ENCODE measurements around the gene DLG1. TPM values are rescaled to one million over a fixed set of nuclear protein-coding genes. Genes with fewer than 3 reads are reported as not detected.

Gene DLG1
- total RNA-seq, 1 experiment from 2014 or later: 104 TPM

DNA sequence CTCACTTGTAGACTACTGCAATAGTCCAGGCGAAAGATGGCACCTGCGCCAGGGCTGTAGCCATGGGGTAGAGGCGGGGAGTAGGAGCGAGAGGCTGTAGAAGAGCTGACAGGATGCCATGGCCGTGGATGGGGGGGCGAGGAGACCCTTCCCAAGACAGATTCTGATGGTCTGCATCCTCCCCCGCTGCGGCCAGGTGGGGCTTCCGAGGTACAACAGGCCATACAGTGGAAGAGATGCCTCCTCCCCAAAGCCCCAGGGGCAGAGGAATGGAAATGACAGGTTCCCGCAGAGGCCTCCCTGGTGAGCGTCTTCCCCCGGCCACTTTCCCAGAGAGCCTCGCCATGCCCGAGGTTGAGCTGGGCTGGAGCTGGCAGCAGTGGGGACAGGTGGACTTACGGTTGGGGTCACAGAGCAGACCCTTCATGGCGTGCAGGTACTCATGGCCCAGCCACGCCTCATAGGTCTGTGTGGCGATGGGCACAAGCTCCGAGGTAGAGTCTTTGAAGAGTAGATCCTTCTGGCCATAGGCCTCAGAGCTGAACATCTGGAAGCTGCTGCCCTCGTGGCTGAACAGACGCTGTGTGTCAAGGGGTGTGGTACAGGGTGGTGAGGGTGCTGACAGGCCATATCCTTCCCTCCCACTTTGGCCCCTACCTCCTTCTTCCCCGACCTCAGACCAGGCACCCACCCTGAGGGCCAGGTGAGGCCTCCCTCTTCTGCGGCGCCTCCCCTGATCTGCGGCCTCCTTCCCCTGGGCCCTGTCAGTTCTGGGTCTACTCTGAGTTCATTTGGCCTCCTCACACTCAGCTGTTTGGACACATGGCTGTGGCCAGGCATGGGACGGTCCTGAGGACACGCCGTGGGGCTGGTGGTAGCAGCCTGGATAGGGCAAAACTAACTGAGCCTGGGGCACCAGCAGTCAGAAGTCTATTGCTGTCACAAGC, 282.3 kb downstream of the DLG1 start:
- DNase-seq (ENCODE audit: low read depth): no peak

DNA sequence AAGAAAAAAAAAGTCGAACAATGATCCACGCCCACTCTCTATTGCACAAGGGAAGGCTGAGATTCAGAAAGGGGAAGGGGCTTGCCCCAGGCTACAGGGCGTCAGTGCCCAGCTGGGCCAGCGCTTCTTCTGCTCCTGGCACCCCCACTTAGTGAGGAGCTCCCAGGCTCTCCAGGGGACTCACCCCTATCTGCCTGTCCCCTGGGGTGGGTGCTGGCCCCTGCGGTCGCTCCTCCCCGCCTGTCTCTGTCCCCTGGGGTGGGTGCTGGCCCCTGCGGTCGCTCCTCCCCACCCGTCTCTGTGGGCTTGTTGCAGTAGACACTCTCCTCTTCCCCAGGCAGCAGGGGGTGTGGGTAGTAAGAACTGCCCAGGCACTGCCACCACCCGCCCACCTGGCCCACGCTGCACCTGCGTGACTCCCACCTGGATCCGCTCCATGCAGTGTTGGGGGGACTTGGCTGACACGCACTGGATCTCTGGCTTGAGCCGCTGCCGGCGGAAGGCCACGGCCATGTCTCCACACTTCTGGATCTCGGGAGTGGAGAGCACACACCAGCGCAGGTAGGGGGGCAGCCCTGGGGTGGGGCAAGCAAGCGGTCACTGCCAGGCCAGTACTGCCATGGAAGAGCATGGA, 283.4 kb downstream of the DLG1 start:
- no peak for DNase-seq (ENCODE audit: low read depth)

DNA sequence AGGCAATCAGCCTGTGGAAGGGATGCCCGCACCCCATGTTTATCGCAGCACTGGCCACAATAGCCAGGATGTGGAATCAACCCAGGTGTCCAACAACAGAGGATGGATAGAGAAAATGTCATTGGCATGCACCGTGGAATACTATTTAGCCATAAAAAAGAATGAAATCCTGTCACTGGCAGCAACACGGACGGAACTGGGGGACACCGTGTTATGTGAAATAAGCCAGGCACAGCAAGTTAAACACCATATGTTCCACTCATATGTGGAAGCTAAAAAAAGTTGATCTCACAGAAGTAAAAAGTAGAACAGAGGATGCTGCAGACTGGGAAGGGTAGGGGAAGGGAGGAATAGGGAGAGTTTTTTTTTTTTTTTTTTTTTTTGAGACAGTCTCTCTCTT, 284.4 kb downstream of the DLG1 start:
- DNase-seq (ENCODE audit: low read depth): no peak

DNA sequence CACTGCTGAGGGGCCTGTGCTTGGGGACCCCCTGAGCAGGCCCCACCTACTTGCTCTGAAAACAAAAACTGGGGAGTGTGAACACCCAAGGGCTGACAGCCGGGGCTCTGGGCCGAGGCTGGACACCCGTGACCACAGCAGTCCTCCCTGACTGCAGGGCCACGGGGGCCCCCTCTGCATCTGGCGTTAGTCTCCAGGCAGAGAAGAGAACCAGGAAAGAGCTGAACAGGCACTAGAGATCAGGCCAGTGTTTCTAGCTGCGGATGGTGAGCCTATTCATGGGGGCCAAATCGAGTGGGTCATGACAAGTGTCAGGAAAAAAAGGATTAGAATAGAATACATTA, 285.9 kb downstream of the DLG1 start:
- no peak for DNase-seq (ENCODE audit: low read depth)

DNA sequence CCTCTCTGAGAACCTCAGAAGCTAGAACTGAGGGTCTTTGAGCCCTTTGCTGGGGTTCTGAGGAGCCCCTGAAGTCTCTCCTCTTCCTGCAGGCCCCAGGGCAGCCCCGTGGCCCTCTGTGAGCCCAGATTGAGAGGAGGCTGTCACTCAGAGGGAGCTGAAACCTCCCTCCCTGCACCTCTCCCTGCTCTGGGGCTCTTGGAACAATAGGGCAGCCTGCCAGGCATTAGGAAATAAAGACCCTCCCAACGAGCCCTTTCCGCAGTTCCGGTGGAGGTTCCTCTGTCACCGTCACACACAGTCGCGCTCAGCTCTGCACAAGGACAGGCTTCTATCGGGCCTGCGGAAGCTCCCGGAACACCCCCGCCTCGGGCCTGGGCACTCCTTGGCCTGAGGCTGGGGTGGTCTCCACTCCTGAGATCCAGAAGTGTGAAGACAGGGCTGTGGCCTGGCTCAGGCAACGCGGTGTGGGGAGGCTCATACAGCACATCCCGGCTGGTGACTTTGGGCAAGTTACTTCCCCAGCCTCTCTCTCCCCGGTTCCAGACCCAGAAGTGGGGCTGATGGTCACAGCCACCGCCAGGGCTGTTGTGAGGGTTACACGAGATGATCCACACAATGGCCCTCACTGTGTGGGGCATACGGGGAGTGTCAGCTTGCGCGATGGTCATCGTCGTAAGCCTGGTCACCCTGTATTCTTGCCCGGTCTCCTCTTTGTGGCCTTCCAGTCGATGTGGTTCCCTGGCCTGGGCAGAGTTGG, 286.5 kb downstream of the DLG1 start:
- DNase-seq (ENCODE audit: low read depth): no peak

DNA sequence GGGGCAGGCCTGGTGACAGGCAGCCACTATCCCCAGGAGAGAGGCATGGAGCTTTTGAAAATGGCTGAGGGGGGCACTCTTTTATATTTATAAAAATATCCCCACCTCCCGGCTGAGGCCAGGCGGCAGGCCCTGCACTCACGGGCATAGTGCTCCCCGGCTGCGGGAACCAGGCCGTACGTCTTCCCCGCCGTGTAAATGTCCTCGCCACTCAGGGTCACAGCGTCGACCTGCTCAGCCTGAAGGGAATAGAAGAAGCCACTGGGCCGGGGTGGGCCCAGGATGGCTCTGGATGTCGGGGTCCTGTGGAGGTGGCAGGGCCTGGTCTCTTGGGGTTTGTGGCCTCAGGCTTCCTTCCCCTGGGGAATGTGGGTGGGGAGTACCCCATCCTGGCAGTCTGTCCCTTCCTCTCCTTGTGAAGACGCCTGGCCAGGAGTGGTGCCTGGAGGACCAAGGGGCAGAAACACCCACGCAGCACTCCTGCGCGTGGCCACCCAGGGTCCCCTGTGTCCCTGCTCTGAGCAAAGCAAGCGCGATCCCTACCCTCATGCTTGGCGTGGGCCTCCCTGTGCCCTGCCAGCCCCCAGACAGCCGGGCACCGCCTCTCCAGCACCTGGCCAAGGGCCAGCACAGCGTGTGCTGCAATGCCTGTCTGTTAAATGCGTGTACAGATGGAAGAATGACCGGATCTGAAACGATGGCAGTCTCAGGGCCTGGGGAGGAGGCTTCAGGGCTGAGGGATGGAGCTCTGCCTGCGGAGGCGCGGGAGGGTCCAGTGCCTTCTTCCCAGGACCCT, 287.7 kb downstream of the DLG1 start:
- no peak for DNase-seq (ENCODE audit: low read depth)

DNA sequence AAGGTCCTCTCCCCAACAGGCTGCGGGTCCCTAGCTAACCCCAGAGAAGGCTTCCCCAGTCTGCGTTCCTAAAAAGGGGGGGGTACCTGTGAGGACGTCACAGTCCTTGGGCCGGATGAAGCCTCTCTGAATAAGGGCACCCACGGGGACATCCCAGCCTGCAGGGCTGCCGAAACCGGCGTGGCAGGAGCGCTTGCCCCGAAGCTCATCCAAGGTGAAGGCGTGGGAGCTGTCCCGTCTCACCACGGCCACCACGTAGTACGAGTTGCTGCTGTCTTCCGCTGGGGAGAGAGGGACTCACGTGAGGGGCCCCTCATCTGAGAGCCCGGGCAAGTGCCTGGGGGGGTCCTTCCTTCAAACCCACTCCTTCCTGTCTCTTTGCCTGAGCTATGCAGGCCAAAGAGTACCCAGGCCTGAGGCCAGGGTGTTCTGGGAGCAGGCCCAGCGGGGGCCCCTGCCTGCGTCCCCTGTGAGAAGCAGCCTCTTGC, 288.8 kb downstream of the DLG1 start:
- DNase-seq (ENCODE audit: low read depth): no peak

DNA sequence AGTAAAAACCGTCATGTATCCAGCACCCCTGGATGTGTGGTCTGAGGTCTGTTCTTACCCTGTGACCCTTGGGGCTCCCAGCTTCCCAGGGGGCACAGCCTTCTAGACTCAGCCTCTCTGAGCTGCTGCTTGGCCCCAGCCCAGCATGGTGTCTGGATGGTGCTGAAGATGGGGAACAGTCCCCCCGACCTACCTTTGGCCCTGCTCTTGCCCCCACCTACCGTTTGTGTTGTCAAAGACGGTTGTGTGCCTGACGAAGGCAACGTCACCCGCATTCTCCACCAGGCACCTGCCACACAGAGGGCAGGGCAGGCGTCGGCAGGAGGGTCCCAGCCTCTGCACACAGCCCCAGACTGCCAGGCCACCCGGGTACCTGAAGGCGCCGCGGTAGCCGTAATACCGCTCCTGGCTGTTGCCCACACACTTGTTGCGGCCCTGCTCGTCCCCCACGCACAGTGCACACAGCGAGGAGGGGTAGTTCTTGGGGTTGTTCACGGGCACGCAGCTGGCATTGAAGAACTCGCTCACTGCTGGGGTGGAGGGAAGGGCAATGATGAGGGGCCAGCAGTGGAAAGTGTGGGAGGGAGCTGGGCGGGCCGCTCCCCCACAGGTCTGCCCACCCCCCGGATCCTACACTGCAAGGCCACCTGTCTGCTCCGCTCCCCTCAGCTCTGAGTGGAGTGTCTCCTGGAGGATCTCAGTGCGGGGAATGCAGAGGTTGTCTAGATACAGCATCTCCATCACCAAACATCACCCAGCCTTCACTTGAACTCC, 289.8 kb downstream of the DLG1 start:
- DNase-seq (ENCODE audit: low read depth): no peak

DNA sequence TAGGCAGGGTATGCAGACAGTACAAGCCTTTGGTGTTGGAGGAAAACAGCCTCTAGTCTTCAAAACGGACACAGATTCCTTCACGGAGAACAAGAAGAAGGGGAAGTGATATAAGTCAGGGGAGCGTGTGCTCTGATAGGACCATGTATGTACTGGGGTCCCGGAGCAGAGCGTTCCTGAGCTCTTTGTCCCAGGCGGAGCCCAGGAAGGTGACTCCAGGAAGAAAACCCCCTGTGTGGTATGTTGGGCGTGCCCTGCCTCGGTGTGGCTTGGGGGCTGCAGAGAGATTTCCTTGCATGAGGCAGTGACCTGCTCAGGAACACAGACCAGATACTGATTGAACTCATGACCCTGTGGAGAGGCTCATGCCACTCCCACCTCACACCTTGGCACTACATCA, 290.5 kb downstream of the DLG1 start:
- no peak for DNase-seq (ENCODE audit: low read depth)

DNA sequence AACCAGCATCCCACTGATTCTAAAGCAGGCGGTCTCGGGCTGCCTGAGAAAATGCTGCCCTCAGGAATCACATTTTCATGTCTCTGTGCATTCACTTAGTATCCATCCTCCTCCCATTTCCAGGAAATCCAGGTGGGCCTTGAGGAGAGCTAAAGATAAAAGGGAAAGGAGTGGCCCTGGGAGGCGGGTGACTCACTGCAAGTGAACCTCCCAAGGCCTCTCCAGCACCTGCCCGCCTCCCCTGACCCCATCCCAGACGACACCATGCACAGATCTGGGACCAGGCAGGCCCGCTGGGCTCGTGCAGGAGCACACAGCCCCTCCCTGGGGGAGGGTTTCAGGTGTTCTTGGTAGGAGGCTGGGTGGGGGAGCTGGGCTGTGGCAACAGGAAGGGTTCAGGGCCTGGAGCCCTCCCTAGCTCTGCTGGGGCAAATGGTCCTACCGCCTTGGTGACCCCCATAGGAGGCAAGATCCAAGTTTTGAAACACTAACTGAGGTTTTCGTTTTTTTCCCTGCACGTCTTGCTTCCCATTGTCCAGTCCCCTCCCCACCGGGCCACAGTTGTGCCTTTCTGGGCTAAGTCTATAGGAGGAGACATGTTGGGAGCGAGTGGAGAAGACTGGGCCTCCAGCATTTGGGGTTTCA, 291.0 kb downstream of the DLG1 start:
- no peak for DNase-seq (ENCODE audit: low read depth)

DNA sequence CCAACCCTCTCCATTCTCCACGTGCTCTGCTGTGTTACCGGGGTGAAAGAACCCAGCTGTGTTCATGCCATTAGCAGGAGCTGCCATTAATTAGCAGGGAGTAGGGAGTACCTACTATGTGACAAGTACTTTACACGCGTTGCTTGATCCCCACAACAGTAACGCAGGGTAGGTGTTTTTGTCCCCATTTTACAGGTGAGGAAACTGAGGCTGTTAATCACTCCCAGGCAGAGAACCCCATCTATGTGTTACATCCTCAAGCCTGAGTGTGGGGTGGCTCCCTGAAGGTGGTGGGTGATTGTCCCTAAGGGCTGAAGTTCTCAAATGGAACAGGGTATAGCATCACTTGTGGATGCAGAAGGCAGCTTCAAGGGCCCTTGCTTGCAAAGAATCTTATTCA, 291.6 kb downstream of the DLG1 start:
- no peak for DNase-seq (ENCODE audit: low read depth)

DNA sequence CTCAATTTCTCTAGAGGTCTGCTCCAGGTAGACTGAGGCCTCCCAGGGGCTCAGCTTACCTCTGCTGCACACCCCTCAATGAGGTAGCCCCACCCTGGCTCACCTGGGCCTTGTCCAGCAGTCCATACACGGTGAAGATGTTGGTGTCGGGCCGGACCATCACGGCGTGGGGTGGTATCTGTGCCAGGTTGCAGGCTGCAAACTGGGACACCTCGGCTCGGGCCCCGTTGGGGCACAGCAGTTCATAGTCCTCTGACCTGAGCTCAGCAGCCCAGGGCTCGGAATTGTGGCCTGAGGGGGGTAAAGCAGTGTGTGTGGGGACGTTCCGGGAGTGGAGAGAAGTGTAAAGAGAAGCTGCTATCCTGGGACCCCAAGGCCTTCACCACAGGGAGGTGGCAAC, 292.0 kb downstream of the DLG1 start:
- no peak for DNase-seq (ENCODE audit: low read depth)

DNA sequence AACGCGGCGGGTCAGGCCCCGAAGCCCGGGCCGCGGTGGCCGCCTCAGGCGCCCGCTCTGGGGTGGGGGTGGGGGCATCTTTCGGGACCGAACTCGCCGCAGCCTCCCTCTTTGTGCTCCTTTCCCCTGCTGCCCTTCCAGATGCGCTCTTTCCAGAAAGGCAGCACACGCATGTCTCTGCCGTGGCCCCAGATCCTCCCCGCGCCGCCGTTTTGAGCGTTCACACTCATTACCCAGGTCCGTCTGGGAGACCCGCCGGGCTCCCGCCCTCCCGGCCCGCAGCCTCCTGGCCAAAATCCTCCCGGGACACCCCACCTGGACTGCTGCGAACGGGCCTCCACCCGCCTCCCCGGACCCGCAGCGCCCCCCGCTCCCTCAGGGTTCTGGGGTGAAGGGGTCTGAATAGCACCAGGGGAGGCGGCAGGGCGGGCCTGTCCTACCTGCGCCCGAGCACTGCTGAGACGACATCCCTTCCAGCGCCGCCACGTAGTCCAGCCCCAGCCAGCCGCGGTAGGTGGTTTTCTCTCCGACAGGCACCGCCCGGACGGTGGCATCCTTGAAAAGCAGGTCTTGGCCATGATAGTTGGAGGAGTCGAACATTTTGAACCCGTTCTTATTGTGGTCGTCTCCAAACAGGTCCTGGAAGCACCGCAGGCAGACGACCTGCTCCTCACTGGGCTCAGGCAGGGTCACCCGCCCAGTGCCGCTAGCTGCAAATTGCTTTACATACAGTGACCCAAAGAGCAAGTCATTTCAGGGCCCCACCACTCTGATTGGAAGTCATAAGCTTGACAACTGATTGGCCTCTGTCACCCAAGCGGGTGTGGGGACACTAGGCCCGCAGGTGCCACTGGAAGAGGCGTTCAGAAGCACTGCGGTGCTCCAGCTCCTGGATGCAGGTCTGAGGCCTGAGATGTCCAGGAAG, 294.7 kb downstream of the DLG1 start:
- no peak for DNase-seq (ENCODE audit: low read depth)

DNA sequence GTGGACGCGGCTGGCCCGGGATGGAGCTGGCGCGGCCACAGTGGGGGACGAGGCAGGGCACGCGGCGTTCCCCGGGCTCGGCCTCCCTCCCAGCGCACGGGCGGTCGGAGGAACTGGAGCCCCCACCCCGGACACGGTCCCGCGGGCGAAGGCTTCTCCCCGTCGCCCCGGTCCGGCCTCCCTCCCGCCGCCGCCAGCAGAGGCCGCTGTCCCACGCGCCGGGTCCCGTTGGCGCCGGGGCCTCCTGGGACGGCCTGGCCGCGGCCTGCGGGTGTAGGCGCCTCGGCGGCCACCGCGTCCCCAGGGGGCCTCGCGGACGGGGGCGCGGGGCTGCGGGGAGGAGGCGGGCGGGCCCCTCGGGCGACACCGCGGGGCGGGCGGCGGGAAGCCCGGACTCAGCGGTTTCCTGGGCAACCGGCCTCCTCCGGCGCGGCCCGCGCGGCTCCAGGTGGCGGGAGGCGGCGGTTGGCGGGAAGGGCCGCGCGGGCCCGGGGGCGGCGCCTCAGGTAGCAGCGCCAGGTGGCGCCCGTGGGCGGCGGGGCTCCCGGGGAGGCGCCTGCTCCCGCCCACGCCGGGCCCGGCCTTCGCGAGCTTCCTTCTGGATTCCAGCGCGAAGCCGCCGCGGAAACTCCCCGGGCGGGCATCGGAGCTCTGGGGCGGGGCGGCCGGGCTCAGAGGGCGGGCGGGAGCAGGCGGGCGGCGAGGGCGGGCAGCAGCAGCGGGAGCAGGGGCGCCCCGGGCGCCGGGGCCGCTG, 295.5 kb downstream of the DLG1 start:
- peak; percentile 69 for DNase-seq (ENCODE audit: low read depth)

DNA sequence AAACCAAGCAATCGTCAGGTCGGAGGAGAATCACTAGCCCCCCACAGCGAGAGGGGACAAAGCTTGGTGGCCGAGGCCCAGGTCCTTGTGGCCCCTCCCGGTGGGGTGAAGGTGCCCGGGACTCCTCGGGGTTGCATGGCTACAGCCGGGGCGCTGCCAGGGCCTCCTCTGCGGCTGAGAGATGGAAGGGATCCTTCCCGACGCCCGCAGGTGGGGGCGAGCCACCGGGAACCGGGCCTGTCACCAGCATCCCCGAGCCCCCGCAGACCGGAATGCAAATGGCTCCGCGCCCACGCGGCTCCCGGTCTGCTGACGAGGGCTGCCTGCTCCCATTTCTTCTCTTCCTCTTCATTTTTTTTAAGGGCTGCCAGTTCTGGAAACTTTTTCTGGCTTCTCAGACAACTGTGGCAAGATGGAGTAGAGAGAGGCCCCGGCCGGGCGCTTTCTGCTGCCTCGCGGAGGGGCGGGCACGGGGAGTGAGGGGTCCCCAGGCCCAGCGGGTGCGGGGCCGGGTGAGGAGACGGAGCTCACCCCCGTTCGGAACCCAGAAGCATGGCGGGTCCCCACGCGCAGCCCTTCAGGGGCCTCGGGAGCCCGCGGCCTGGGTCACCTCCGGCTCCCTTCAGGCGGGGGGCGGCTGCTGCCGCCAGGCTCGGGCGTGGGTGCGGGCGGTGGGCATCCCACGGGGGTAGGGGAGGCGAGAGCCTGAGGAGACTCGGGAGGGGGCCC, 296.3 kb downstream of the DLG1 start:
- DNase-seq (ENCODE audit: low read depth): no peak

DNA sequence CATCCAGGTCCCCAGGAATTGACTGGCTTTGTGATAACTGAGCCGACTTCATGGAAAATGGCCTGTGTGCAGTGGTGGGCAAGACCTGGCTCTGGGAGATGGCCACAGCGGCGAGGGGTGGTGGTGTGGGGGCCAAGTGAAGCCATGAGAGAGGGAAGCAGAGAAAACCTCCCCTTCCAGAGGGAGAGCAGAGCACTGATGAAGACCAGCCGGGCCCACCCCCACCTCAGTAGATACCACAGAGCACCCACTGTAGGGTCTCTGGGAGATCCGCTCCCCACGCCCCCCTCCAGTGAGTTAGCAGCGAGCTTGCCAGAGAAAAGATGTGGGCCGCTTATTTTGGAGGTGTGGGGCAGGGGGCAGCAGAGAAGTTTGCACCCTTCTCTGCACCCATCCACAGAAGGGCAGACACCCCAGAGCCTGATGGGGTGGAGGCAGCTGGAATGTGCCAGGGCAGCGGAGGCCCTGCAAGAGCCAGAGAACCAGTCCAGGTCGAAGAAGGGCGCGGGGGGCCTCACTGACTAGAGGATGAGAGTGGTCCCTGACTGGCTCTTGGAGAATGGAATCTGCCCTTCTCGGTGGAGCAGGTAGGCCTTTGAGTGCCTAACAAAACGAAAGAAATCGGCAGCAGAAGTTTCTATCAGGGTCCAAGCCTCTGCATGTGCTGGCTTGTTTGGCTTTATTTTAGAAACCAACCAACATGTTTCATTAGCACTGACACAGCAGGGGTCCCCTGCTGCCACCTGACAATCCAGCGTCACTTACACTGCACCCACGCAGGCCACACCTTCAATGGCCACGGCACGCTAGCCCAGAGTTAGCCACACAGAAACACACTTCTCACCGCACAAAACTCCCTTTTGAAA, 297.1 kb downstream of the DLG1 start:
- no peak for DNase-seq (ENCODE audit: low read depth)

DNA sequence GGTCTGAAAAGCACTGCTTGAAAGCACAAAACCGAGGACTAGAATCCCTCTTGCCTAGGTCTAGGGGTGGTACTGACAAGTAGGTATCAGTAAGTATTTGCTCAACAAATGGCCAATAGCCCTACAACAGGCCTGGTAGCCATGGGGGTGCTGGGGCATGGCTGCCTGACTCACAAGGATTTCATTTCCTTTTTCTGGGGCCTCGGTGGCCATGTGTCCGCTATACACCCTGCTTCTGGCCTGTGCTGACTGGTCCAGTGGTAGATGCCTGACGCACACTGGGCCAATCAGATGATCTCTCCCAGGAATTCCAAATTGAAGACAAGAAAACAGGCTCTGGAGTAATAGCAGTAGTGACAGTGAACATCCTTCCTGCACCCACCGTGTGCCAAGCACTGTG, 298.2 kb downstream of the DLG1 start:
- DNase-seq (ENCODE audit: low read depth): no peak

Measured in RPMI7951 (cell line).